Measurements from ENCODE around the gene PMM1. TPM values are rescaled to one million over a fixed set of nuclear protein-coding genes. Genes with fewer than 3 reads are reported as not detected.
A peak's percentile ranks its signal among the peaks of the same experiment; 100 is the strongest.

The PMM1 gene
- total RNA-seq, 1 donor from 2014 or later = 61.2 TPM

- DNase-seq (ENCODE audit: low read depth) = no peak
- TF ChIP-seq, protein P1, sequence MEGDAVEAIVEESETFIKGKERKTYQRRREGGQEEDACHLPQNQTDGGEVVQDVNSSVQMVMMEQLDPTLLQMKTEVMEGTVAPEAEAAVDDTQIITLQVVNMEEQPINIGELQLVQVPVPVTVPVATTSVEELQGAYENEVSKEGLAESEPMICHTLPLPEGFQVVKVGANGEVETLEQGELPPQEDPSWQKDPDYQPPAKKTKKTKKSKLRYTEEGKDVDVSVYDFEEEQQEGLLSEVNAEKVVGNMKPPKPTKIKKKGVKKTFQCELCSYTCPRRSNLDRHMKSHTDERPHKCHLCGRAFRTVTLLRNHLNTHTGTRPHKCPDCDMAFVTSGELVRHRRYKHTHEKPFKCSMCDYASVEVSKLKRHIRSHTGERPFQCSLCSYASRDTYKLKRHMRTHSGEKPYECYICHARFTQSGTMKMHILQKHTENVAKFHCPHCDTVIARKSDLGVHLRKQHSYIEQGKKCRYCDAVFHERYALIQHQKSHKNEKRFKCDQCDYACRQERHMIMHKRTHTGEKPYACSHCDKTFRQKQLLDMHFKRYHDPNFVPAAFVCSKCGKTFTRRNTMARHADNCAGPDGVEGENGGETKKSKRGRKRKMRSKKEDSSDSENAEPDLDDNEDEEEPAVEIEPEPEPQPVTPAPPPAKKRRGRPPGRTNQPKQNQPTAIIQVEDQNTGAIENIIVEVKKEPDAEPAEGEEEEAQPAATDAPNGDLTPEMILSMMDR (conservative IDR thresholded peaks at IDR 0.05; ENCODE audit: low read depth, low read length) = no peak
Measured at GRCh38 chr22:41544671-41545476, 44.8 kb downstream of the PMM1 start.

DNA sequence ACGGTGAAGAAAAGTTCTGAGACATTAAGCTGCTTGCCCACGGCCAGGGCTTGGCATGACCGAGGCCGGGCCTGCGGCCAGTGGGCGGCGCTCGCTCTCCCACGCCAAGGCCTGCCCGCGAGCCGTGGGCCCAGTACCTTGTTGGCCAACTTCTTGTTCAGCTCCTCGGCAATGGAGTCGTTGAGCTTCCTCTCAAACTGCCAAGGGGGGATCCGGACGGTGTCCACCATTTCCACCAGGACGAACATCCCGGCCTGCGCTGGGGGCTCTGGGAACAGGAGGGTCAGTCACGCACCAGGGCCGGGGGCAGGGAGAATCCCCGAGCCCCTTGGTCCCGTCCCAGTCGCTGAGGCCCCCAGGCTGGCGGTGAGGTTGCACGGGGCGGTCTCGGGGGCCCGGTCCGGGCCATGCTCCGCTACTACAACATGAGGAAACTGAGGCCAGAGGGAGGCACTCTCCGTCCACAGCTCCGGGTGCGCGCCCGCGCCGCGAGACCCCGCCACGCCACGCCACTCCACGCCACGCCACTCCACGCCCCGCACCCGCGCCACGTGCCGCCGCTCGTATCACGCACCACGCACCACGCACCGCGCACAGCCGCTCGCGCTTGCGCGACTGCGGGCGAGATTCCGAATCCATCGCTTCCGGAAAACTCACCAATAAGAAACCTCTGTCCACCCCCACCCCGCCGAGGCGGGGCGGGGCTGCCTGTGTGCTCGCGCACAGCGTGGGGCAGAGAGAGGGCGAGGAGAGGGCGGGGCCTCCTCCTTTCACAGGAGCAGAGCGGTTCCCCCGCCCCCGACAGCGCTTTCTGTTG is 45.6 kb downstream of the PMM1 start, which contains the start of gene POLR3H:
POLR3H (minus strand) TSS at position 617 of the 817 bp plus-strand sequence; CDS start at position 248, 369 bp downstream.
- peak; percentile 54 for DNase-seq (ENCODE audit: low read depth)
- TF ChIP-seq, protein P1 (conservative IDR thresholded peaks at IDR 0.05; ENCODE audit: low read depth, low read length) = peak; percentile 74
- H3K4me3 ChIP-seq (ENCODE audit: low read depth, low read length) = peak within 1 kb of the TSS; percentile 85

More at GRCh38 chr22:41544671-41545476, 44.8 kb downstream of the PMM1 start:
- H3K4me3 ChIP-seq (ENCODE audit: low read depth, low read length) = peak overlapping the region; percentile 85

DNA sequence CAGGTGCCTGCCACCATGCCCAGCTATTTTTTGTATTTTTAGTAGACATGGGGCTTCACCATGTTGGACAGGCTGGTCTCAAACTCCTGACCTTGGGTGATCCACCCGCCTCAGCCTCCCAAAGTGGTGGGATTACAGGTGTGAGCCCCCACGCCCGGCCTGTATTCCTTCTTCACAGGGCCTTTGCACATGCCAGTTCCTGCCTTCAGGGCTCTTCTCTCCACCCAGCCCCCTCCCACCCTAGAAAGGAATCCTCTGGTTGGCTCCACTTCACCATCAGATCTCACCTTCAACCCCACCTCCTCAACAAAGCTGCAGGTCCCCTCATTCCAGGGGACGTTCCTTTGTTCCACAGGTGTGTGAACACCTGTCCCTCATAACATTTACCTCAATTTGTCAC is 47.4 kb downstream of the PMM1 start:
- DNase-seq (ENCODE audit: low read depth) = no peak
- TF ChIP-seq, protein P1 (conservative IDR thresholded peaks at IDR 0.05; ENCODE audit: low read depth, low read length) = no peak
- H3K4me3 ChIP-seq (ENCODE audit: low read depth, low read length) = peak overlapping the region; percentile 6

DNA sequence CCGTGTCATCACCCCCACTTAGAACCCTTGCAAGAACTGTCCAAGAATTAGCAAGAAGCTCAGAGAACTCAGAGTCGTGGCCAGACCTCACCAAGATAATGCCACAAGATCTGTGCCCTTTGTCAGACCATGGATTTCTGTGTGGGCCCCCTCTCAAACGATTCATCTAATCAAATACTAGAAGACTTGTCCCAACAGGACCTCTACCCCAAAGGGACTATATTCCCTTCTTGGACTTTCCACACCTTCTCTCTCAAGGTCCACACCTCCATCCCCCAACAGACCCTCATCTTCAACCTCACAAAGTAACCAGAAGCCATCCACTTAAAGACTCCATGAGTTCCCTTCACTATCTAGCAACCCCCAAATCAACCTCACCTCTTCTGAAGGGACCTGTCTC is 48.2 kb downstream of the PMM1 start:
- TF ChIP-seq, protein P1 (conservative IDR thresholded peaks at IDR 0.05; ENCODE audit: low read depth, low read length) = no peak
- H3K4me3 ChIP-seq (ENCODE audit: low read depth, low read length) = no peak overlapping the region
- no peak for DNase-seq (ENCODE audit: low read depth)

DNA sequence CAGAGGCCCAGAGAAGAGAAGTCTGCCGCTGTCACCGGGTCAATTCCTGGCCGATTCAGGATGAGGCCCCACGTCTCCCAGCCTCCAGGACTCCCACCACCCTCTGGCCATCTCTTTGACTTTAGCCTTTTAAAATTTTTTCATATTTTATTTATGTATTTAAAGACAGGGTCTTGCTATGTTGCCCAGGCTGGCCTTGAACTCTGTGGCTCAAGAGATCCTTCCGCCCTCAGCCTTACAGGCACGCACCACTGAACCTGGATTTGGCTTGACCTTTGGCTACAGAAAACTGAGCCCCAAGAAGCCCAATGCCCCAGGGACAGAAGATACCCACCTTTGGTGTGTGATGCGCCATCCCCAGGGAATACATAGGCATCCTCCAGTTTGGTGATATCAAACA is 49.3 kb downstream of the PMM1 start:
- TF ChIP-seq, protein P1 (conservative IDR thresholded peaks at IDR 0.05; ENCODE audit: low read depth, low read length) = no peak
- no peak overlapping the region for H3K4me3 ChIP-seq (ENCODE audit: low read depth, low read length)
- DNase-seq (ENCODE audit: low read depth) = no peak

- no peak overlapping the region for H3K4me3 ChIP-seq (ENCODE audit: low read depth, low read length)
- DNase-seq (ENCODE audit: low read depth) = no peak
- TF ChIP-seq, protein P1 (conservative IDR thresholded peaks at IDR 0.05; ENCODE audit: low read depth, low read length) = no peak
Measured at GRCh38 chr22:41540006-41540315, 49.7 kb downstream of the PMM1 start.

All from epithelial cell of proximal tubule (primary cell).